ENCODE data around the gene KLF17. TPM values are rescaled to one million over a fixed set of nuclear protein-coding genes. Genes with fewer than 3 reads are reported as not detected.

Gene KLF17
- total and polyA plus RNA-seq, 2 of the 8 experiments (the other 6 are each of a cell fraction or from before 2014, with no cell fraction given): not detected

DNA sequence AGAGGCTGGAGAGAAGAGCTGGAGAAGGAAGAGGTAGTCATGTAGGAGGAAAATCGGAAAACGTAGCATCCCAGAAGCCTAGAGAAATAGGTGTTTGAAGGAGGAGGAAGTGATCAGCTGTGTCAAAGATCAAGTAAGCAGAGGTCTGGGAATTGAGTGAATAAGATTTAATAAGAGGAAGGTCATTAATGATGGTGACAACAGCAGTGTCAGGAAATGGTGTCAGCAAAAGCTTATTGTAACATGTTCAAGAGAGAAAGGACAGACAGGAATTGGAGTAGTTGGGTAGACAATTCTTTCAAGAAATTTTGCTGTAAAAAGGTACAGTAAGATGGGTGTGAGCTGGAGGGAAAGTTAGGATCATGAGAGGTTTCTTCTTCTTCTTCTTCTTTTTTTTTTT, 45.8 kb upstream of the KLF17 start (continued):
- TF ChIP-seq, protein P1, sequence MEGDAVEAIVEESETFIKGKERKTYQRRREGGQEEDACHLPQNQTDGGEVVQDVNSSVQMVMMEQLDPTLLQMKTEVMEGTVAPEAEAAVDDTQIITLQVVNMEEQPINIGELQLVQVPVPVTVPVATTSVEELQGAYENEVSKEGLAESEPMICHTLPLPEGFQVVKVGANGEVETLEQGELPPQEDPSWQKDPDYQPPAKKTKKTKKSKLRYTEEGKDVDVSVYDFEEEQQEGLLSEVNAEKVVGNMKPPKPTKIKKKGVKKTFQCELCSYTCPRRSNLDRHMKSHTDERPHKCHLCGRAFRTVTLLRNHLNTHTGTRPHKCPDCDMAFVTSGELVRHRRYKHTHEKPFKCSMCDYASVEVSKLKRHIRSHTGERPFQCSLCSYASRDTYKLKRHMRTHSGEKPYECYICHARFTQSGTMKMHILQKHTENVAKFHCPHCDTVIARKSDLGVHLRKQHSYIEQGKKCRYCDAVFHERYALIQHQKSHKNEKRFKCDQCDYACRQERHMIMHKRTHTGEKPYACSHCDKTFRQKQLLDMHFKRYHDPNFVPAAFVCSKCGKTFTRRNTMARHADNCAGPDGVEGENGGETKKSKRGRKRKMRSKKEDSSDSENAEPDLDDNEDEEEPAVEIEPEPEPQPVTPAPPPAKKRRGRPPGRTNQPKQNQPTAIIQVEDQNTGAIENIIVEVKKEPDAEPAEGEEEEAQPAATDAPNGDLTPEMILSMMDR (IDR thresholded peaks at IDR 0.05; ENCODE audit: control extremely low read depth in 1 of 3, insufficient read depth in 1 of 3, low read depth in 1 of 3, low read length in 3 of 3): no peak
- no peak for TF ChIP-seq JUND (IDR thresholded peaks at IDR 0.05; ENCODE audit: low read length)
- no peak for TF ChIP-seq CTBP2 (IDR thresholded peaks at IDR 0.05; ENCODE audit: borderline replicate concordance, insufficient read depth, insufficient read length, low read length)

All from H1 (cell line).